22Rv1 (cell line): ENCODE data around the gene ERVW-1.
"Not testable (repeated sequence)": the region's sequence is repeated elsewhere in the genome, so short reads cannot be mapped to it uniquely, and the experiment has no call there.

Experiments
- CTCF ChIP-seq: fragments of 450-650 bp; IDR thresholded peaks from 2 replicates; pipeline ENCODE4 v1.5.1; 2017; ENCODE audit warnings: mild to moderate bottlenecking
- ZFX ChIP-seq: fragments of 450-650 bp; IDR thresholded peaks from 2 replicates; pipeline ENCODE4 v1.6.1; 2017; ENCODE audit warnings: antibody characterized with exemption, borderline replicate concordance

GRCh38 chr7:92475851-92476590 lies 1.7 kb downstream of the ERVW-1 start:
- TF ChIP-seq CTCF, ZFX: not testable (repeated sequence)
